ENCODE measurements around the gene KCNN4. TPM values are rescaled to one million over a fixed set of nuclear protein-coding genes. Genes with fewer than 3 reads are reported as not detected.

Gene KCNN4
- total and polyA plus RNA-seq, 10 of the 15 experiments (the other 5 are each of a cell fraction or from before 2014, with no cell fraction given), result 1.4 to 112 (median 77.9) TPM

DNA sequence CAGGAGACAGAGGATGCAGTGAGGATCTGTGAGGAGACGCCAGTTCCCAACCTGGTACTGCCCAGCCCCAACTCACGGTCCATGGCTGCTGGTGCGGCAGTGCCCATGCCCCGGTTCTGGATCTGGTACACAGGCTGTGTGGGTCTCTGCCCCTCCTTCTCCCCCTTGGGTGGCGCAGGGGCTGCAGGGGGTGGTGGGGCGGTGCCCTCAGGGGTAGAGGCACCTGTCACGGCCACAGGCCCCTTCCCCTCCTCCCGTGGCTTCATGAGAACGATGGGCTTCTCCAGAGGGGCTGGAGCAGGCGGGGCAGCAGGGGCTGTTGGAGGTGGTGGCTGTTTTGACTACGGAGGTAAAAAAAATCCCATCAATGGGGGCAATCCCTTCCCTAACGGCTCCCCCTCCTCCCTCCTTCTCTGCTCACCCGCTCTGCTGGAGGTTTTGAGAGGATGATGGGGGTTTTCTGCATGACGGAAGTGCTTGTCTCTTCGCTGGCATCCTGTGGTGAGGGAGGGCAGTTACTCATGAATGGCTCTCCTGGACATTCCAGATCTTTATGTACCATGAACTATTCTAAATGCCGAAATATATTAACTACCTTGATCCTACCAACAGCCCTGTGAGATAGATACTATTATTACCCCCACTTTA, 33.1 kb downstream of the KCNN4 start (continued):
- TF ChIP-seq, protein P1, sequence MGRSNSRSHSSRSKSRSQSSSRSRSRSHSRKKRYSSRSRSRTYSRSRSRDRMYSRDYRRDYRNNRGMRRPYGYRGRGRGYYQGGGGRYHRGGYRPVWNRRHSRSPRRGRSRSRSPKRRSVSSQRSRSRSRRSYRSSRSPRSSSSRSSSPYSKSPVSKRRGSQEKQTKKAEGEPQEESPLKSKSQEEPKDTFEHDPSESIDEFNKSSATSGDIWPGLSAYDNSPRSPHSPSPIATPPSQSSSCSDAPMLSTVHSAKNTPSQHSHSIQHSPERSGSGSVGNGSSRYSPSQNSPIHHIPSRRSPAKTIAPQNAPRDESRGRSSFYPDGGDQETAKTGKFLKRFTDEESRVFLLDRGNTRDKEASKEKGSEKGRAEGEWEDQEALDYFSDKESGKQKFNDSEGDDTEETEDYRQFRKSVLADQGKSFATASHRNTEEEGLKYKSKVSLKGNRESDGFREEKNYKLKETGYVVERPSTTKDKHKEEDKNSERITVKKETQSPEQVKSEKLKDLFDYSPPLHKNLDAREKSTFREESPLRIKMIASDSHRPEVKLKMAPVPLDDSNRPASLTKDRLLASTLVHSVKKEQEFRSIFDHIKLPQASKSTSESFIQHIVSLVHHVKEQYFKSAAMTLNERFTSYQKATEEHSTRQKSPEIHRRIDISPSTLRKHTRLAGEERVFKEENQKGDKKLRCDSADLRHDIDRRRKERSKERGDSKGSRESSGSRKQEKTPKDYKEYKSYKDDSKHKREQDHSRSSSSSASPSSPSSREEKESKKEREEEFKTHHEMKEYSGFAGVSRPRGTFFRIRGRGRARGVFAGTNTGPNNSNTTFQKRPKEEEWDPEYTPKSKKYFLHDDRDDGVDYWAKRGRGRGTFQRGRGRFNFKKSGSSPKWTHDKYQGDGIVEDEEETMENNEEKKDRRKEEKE (IDR thresholded peaks at IDR 0.05), result no peak
- no peak for TF ChIP-seq NR2C1 (IDR thresholded peaks at IDR 0.05)
- TF ChIP-seq CBFB (IDR thresholded peaks at IDR 0.05; ENCODE audit: low read depth), result no peak
- no peak for TF ChIP-seq GATAD2B (conservative IDR thresholded peaks at IDR 0.05; ENCODE audit: low read depth)
- no peak for TF ChIP-seq ZNF217 (IDR thresholded peaks at IDR 0.05)
- no peak for TF ChIP-seq ZNF274 (IDR thresholded peaks at IDR 0.05; ENCODE audit: insufficient read depth, insufficient read length)
- TF ChIP-seq ZNF622 (IDR thresholded peaks at IDR 0.05), result no peak
- TF ChIP-seq SPI1 (IDR thresholded peaks at IDR 0.05; ENCODE audit: borderline replicate concordance, insufficient read depth, low read depth, low read length), result no peak
- no peak for TF ChIP-seq PRDM15 (CRISPR knock-in tag; IDR thresholded peaks at IDR 0.05)
- TF ChIP-seq CHD1 (IDR thresholded peaks at IDR 0.05; ENCODE audit: low read depth, low read length), result no peak
- 0 out of 2 replicates have a peak, but pooled peaks have one; percentile 51 for TF ChIP-seq MYB (IDR thresholded peaks at IDR 0.05; ENCODE audit: borderline replicate concordance, low read depth, low read length)
- 0 out of 2 replicates have a peak, but pooled peaks have one; percentile 27 for TF ChIP-seq CREM (IDR thresholded peaks at IDR 0.05; ENCODE audit: low read depth)
- TF ChIP-seq RELA (IDR thresholded peaks at IDR 0.05; ENCODE audit: borderline replicate concordance, partially characterized antibody), result peak; percentile 55
- no peak for TF ChIP-seq SP1 (IDR thresholded peaks at IDR 0.05; ENCODE audit: low read depth, low read length)
- TF ChIP-seq, protein P2, sequence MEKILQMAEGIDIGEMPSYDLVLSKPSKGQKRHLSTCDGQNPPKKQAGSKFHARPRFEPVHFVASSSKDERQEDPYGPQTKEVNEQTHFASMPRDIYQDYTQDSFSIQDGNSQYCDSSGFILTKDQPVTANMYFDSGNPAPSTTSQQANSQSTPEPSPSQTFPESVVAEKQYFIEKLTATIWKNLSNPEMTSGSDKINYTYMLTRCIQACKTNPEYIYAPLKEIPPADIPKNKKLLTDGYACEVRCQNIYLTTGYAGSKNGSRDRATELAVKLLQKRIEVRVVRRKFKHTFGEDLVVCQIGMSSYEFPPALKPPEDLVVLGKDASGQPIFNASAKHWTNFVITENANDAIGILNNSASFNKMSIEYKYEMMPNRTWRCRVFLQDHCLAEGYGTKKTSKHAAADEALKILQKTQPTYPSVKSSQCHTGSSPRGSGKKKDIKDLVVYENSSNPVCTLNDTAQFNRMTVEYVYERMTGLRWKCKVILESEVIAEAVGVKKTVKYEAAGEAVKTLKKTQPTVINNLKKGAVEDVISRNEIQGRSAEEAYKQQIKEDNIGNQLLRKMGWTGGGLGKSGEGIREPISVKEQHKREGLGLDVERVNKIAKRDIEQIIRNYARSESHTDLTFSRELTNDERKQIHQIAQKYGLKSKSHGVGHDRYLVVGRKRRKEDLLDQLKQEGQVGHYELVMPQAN (conservative IDR thresholded peaks at IDR 0.05), result no peak
- TF ChIP-seq TCF12 (IDR thresholded peaks at IDR 0.05; ENCODE audit: low read depth, low read length), result no peak
- TF ChIP-seq, protein P3, sequence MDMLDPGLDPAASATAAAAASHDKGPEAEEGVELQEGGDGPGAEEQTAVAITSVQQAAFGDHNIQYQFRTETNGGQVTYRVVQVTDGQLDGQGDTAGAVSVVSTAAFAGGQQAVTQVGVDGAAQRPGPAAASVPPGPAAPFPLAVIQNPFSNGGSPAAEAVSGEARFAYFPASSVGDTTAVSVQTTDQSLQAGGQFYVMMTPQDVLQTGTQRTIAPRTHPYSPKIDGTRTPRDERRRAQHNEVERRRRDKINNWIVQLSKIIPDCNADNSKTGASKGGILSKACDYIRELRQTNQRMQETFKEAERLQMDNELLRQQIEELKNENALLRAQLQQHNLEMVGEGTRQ (IDR thresholded peaks at IDR 0.05; ENCODE audit: borderline replicate concordance, low read depth, low read length), result no peak
- TF ChIP-seq SMARCA5 (IDR thresholded peaks at IDR 0.05), result no peak
- TF ChIP-seq MXI1 (IDR thresholded peaks at IDR 0.05; ENCODE audit: low read depth, low read length), result no peak; the same call in 1 of the 2 replicates
- TF ChIP-seq, protein P4, sequence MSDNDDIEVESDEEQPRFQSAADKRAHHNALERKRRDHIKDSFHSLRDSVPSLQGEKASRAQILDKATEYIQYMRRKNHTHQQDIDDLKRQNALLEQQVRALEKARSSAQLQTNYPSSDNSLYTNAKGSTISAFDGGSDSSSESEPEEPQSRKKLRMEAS (IDR thresholded peaks at IDR 0.05; ENCODE audit: low read depth, low read length), result no peak
- peak; percentile 30 to 59; a peak in 2 of 4 replicates for TF ChIP-seq IKZF2 (IDR thresholded peaks at IDR 0.05)
- TF ChIP-seq CBX5 (IDR thresholded peaks at IDR 0.05; ENCODE audit: low read depth), result no peak
